Neural cell (in vitro differentiated cells): ENCODE measurements around the gene GAB4. TPM values are rescaled to one million over a fixed set of nuclear protein-coding genes. Genes with fewer than 3 reads are reported as not detected.

Source experiments
- H2AFZ ChIP-seq: fragments of 200-600, 300-800 bp; sonication (generic), shearing (Covaris generic); 2 replicates; pipeline ENCODE4 v1.6.0; 2014; ENCODE audit warnings: low read depth, mild to moderate bottlenecking, antibody characterized with exemption, low read length, moderate library complexity
- H3F3A ChIP-seq: fragments of 200-600 bp; shearing (Covaris generic); 2 replicates; pipeline ENCODE4 v1.6.1; 2016; ENCODE audit warnings: mild to moderate bottlenecking, moderate library complexity, mixed read lengths, antibody characterized with exemption, low read length; ENCODE audit not compliant: insufficient read depth, poor library complexity, severe bottlenecking
- H3K27ac ChIP-seq: fragments of 200-600, 300-800 bp; sonication (generic), shearing (Covaris generic); 2 replicates; pipeline ENCODE4 v1.5.1; 2014; ENCODE audit warnings: mild to moderate bottlenecking, low read length, moderate library complexity
- H3K27me3 ChIP-seq: fragments of 300-800, 200-600 bp; sonication (generic), shearing (Covaris generic); 2 replicates; pipeline ENCODE4 v1.6.0; 2014; ENCODE audit warnings: mild to moderate bottlenecking, low read depth, low read length, moderate library complexity; ENCODE audit not compliant: insufficient read depth
- H3K36me3 ChIP-seq: fragments of 300-800, 200-600 bp; sonication (generic), shearing (Covaris generic); 2 replicates; pipeline ENCODE4 v1.5.1; 2014; ENCODE audit warnings: mild to moderate bottlenecking, antibody characterized with exemption, low read length, moderate library complexity; ENCODE audit not compliant: insufficient read depth
- H3K4me2 ChIP-seq: fragments of 300-800, 200-600 bp; sonication (generic), shearing (Covaris generic); 2 replicates; pipeline ENCODE4 v1.6.0; 2014; ENCODE audit warnings: mild to moderate bottlenecking, low read length
- H3K4me3 ChIP-seq: fragments of 300-800, 200-600 bp; sonication (generic), shearing (Covaris generic); 2 replicates; pipeline ENCODE4 v1.5.1; 2014; ENCODE audit warnings: mild to moderate bottlenecking, low read length, moderate library complexity
- H3K79me2 ChIP-seq: fragments of 200-600 bp; shearing (Covaris generic); replicated peaks from 2 replicates; pipeline ENCODE4 v1.6.0; 2014; ENCODE audit warnings: mild to moderate bottlenecking, low read length, moderate library complexity; ENCODE audit not compliant: insufficient read depth
- H3K9ac ChIP-seq: fragments of 300-800, 200-600 bp; sonication (generic), shearing (Covaris generic); 2 replicates; pipeline ENCODE4 v1.6.1; 2016; ENCODE audit warnings: mild to moderate bottlenecking, low read length, mixed read lengths
- H3K9me2 ChIP-seq: fragments of 200-600 bp; shearing (Covaris generic); 2 replicates; pipeline ENCODE4 v1.6.1; 2016; ENCODE audit warnings: mild to moderate bottlenecking, low read length, mixed read lengths; ENCODE audit not compliant: insufficient read depth
- H3K9me3 ChIP-seq: fragments of 200-600, 300-800 bp; sonication (generic), shearing (Covaris generic); 2 replicates; pipeline ENCODE4 v1.6.1; 2016; ENCODE audit warnings: mild to moderate bottlenecking, mixed run types, low read length, moderate library complexity, mixed read lengths
- H4K20me1 ChIP-seq: fragments of 200-600 bp; shearing (Covaris generic); 2 replicates; pipeline ENCODE4 v1.6.1; 2016; ENCODE audit warnings: mild to moderate bottlenecking, mixed run types; ENCODE audit not compliant: insufficient read depth
- CTCF ChIP-seq: fragments of 450-650 bp; IDR thresholded peaks from 2 replicates; pipeline ENCODE4 v1.5.1; 2014; ENCODE audit warnings: antibody characterized with exemption, mild to moderate bottlenecking, moderate library complexity; ENCODE audit not compliant: poor library complexity, severe bottlenecking
- EP300 ChIP-seq: fragments of 450-650 bp; conservative IDR thresholded peaks from 2 replicates; pipeline ENCODE4 v1.6.1; 2014; ENCODE audit warnings: antibody characterized with exemption, mild to moderate bottlenecking, moderate library complexity; ENCODE audit not compliant: poor library complexity, severe bottlenecking
- EZH2 ChIP-seq: fragments of 200-600, 300-800 bp; shearing (Covaris generic), sonication (generic); IDR thresholded peaks from 2 replicates; pipeline ENCODE4 v1.6.1; 2014; ENCODE audit warnings: antibody characterized with exemption, low read length, borderline replicate concordance, mild to moderate bottlenecking; ENCODE audit not compliant: insufficient read depth, poor library complexity, severe bottlenecking
- MXI1 ChIP-seq: fragments of 450-650 bp; conservative IDR thresholded peaks from 2 replicates; pipeline ENCODE4 v1.6.1; 2014; ENCODE audit warnings: antibody characterized with exemption, mild to moderate bottlenecking; ENCODE audit not compliant: poor library complexity, severe bottlenecking
- POLR2AphosphoS5 ChIP-seq: IDR thresholded peaks from 2 replicates; pipeline ENCODE4 v1.6.1; 2012
- RAD21 ChIP-seq: fragments of 450-650 bp; conservative IDR thresholded peaks from 2 replicates; pipeline ENCODE4 v1.6.1; 2014; ENCODE audit warnings: antibody characterized with exemption, mild to moderate bottlenecking, moderate library complexity
- REST ChIP-seq: IDR thresholded peaks from 2 replicates; pipeline ENCODE4 v1.6.1; 2012; ENCODE audit warnings: borderline replicate concordance
- SMC3 ChIP-seq: fragments of 450-650 bp; conservative IDR thresholded peaks from 2 replicates; pipeline ENCODE4 v1.6.1; 2014; ENCODE audit warnings: antibody characterized with exemption, mild to moderate bottlenecking, moderate library complexity; ENCODE audit not compliant: poor library complexity
- TAF1 ChIP-seq: IDR thresholded peaks from 2 replicates; pipeline ENCODE4 v1.6.1; 2012; ENCODE audit warnings: low read depth
- polyA plus RNA-seq: library from polyadenylated mRNA; depleted of rRNA; stranded (reverse); fragments of >200 nt; gene quantifications from 2 replicates; pipeline ENCODE4 v1.2.3, GENCODE V29; 2014

GAB4 gene
- polyA plus RNA-seq, 1 donor from 2014 or later, result not detected

GRCh38 chr22:16965560-16965959, 42.5 kb downstream of the GAB4 start:
- no peaks in the 10 kb centered on the region for H3K9me3 ChIP-seq
- no peaks in the 10 kb centered on the region for H4K20me1 ChIP-seq
- no peaks in the 10 kb centered on the region for H3K9me2 ChIP-seq
- H2AFZ ChIP-seq, result no peak overlapping the region
- no peak overlapping the region for H3K4me2 ChIP-seq
- no peak overlapping the region for H3K27ac ChIP-seq
- H3F3A ChIP-seq, result no peaks in the 10 kb centered on the region
- H3K4me3 ChIP-seq, result no peak overlapping the region
- H3K36me3 ChIP-seq, result no peaks in the 10 kb centered on the region
- no peaks in the 10 kb centered on the region for H3K27me3 ChIP-seq
- H3K9ac ChIP-seq, result no peak overlapping the region
- TF ChIP-seq REST, result no peak
- no peak for TF ChIP-seq EZH2
- no peak for TF ChIP-seq TAF1
- no peak for TF ChIP-seq CTCF
- TF ChIP-seq POLR2AphosphoS5, result no peak
- TF ChIP-seq RAD21, result no peak
- no peak for TF ChIP-seq MXI1
- no peak for TF ChIP-seq SMC3
- no peaks in the 10 kb centered on the region for H3K79me2 ChIP-seq

GRCh38 chr22:16965083-16965482, 42.9 kb downstream of the GAB4 start:
- Histone ChIP-seq H3K9ac (no peak overlapping the region), H4K20me1 (no peaks in the 10 kb centered on the region), H3K9me3 (no peaks in the 10 kb centered on the region), H3K27me3 (no peaks in the 10 kb centered on the region), H3K4me2 (no peak overlapping the region), H3K4me3 (no peak overlapping the region), H3K9me2 (no peaks in the 10 kb centered on the region), H3K79me2 (no peaks in the 10 kb centered on the region), H3F3A (no peaks in the 10 kb centered on the region), H3K36me3 (no peaks in the 10 kb centered on the region), H3K27ac (no peak overlapping the region), H2AFZ (no peak overlapping the region)
- TF ChIP-seq POLR2AphosphoS5 (no peak), CTCF (no peak), TAF1 (no peak), REST (no peak), EZH2 (no peak), EP300 (no peak), RAD21 (no peak), MXI1 (no peak), SMC3 (no peak)
